Osteoblast (primary cell): ENCODE data around the gene NTM. TPM values are rescaled to one million over a fixed set of nuclear protein-coding genes. Genes with fewer than 3 reads are reported as not detected.
A peak's percentile ranks its signal among the peaks of the same experiment; 100 is the strongest.

ENCODE experiments used
- DNase-seq: peaks from one replicate; pipeline ENCODE4 v3.0.0; 2011; ENCODE audit warnings: low spot score, mixed read lengths; ENCODE audit not compliant: insufficient read length; ENCODE audit errors: missing footprints
- H2AFZ ChIP-seq: 2 replicates; pipeline ENCODE4 v1.6.0; 2011; ENCODE audit warnings: mild to moderate bottlenecking, low read length
- H3K27ac ChIP-seq: 2 replicates; pipeline ENCODE4 v1.5.1; 2011; ENCODE audit warnings: mild to moderate bottlenecking, low read depth, low read length, moderate library complexity
- H3K27me3 ChIP-seq: 2 replicates; pipeline ENCODE4 v1.6.0; 2012; ENCODE audit warnings: mild to moderate bottlenecking, control low read depth, inconsistent platforms, low read length, moderate library complexity; ENCODE audit not compliant: insufficient read depth
- H3K36me3 ChIP-seq: 2 replicates; pipeline ENCODE4 v1.5.1; 2011; ENCODE audit warnings: mild to moderate bottlenecking, low read length, control low read depth, moderate library complexity; ENCODE audit not compliant: insufficient read depth
- H3K4me1 ChIP-seq: 2 replicates; pipeline ENCODE4 v1.5.1; 2011; ENCODE audit warnings: mild to moderate bottlenecking, low read length, control low read depth, moderate library complexity; ENCODE audit not compliant: insufficient read depth
- H3K4me2 ChIP-seq: 2 replicates; pipeline ENCODE4 v1.6.0; 2011; ENCODE audit warnings: mild to moderate bottlenecking, low read length; ENCODE audit not compliant: insufficient read depth
- H3K4me3 ChIP-seq: fragments of 200-600 bp; sonication (generic); 3 replicates; pipeline ENCODE4 v1.5.1; 2012; ENCODE audit warnings: mild to moderate bottlenecking, low read length, inconsistent platforms; ENCODE audit not compliant: insufficient read depth
- H3K79me2 ChIP-seq: 2 replicates; pipeline ENCODE4 v1.6.0; 2012; ENCODE audit warnings: mild to moderate bottlenecking, low read length, control low read depth, inconsistent platforms; ENCODE audit not compliant: insufficient read depth
- H3K9me3 ChIP-seq: 2 replicates; pipeline ENCODE4 v1.5.1; 2011; ENCODE audit warnings: low read depth, low read length, control low read depth
- H4K20me1 ChIP-seq: 2 replicates; pipeline ENCODE4 v1.6.0; 2012; ENCODE audit warnings: mild to moderate bottlenecking, low read length, control low read depth; ENCODE audit not compliant: insufficient read depth
- CTCF ChIP-seq: IDR thresholded peaks from 2 replicates; pipeline ENCODE4 v1.5.1; 2011; ENCODE audit warnings: mild to moderate bottlenecking, low read depth, low read length, moderate library complexity; ENCODE audit errors: extremely low read depth
- total RNA-seq: library from RNA; depleted of rRNA; stranded (reverse); fragments of >200 nt; gene quantifications from 2 replicates; pipeline ENCODE4 v1.2.3, GENCODE V29; 2012

The NTM gene
- total RNA-seq, 1 donor: 48.1 TPM

- Histone ChIP-seq H3K4me3 (no peak overlapping the region), H3K79me2 (no peaks in the 10 kb centered on the region), H3K9me3 (no peaks in the 10 kb centered on the region), H3K4me1 (no peaks in the 10 kb centered on the region), H4K20me1 (no peaks in the 10 kb centered on the region), H3K27me3 (peaks cover 26% of the 10 kb centered on the region), H3K36me3 (no peaks in the 10 kb centered on the region), H3K4me2 (no peak overlapping the region), H3K27ac (no peak overlapping the region), H2AFZ (no peak overlapping the region)
- no peak for DNase-seq
- no peak for TF ChIP-seq CTCF
Measured at GRCh38 chr11:131717616-131718015, 347.2 kb downstream of the NTM start.

- no peak for DNase-seq
- Histone ChIP-seq H3K4me3 (no peak overlapping the region), H4K20me1 (no peaks in the 10 kb centered on the region)
Measured at GRCh38 chr11:131723088-131723487, 352.7 kb downstream of the NTM start.

GRCh38 chr11:131724436-131724975, 354.1 kb downstream of the NTM start:
- Histone ChIP-seq H3K4me3 (no peak overlapping the region), H3K4me2 (no peak overlapping the region), H3K27ac (no peak overlapping the region), H3K79me2 (no peaks in the 10 kb centered on the region), H4K20me1 (no peaks in the 10 kb centered on the region), H2AFZ (no peak overlapping the region), H3K36me3 (no peaks in the 10 kb centered on the region), H3K4me1 (no peaks in the 10 kb centered on the region), H3K27me3 (peaks cover 10% of the 10 kb centered on the region), H3K9me3 (no peaks in the 10 kb centered on the region)
- TF ChIP-seq CTCF: no peak
- DNase-seq: no peak

More at GRCh38 chr11:131723088-131723487, 352.7 kb downstream of the NTM start:
- H3K9me3 ChIP-seq: no peaks in the 10 kb centered on the region
- H3K4me1 ChIP-seq: no peaks in the 10 kb centered on the region
- no peak for TF ChIP-seq CTCF
- H3K36me3 ChIP-seq: no peaks in the 10 kb centered on the region
- H3K27me3 ChIP-seq: peaks cover 20% of the 10 kb centered on the region
- H3K79me2 ChIP-seq: no peaks in the 10 kb centered on the region
- H3K4me2 ChIP-seq: no peak overlapping the region
- H2AFZ ChIP-seq: no peak overlapping the region
- no peak overlapping the region for H3K27ac ChIP-seq

- Histone ChIP-seq H4K20me1 (no peaks in the 10 kb centered on the region), H3K36me3 (no peaks in the 10 kb centered on the region), H3K4me2 (peak overlapping the region; percentile 14), H3K79me2 (no peaks in the 10 kb centered on the region), H3K27ac (no peak overlapping the region), H3K27me3 (peaks cover 6% of the 10 kb centered on the region), H3K9me3 (no peaks in the 10 kb centered on the region), H3K4me1 (peaks cover 15% of the 10 kb centered on the region), H2AFZ (no peak overlapping the region), H3K4me3 (no peak overlapping the region)
- no peak for DNase-seq
- no peak for TF ChIP-seq CTCF
Measured at GRCh38 chr11:131734871-131735270, 364.5 kb downstream of the NTM start.
